ENCODE measurements around the gene AGAP3. TPM values are rescaled to one million over a fixed set of nuclear protein-coding genes. Genes with fewer than 3 reads are reported as not detected.

AGAP3 gene
- total RNA-seq, 1 donor from 2014 or later, result 54.7 TPM

- DNase-seq (ENCODE audit: low spot score) (no peak), ATAC-seq (no peak)
Measured at GRCh38 chr7:151150388-151150787, 64.1 kb downstream of the AGAP3 start.

- DNase-seq (ENCODE audit: low spot score) (no peak), ATAC-seq (no peak)
Measured at GRCh38 chr7:151152643-151153513, 66.6 kb downstream of the AGAP3 start.

- no peak for ATAC-seq
- DNase-seq (ENCODE audit: low spot score), result no peak
Measured at GRCh38 chr7:151157645-151158329, 71.5 kb downstream of the AGAP3 start.

GRCh38 chr7:151161757-151162156, 75.5 kb downstream of the AGAP3 start:
- DNase-seq (ENCODE audit: low spot score), result no peak
- no peak for ATAC-seq

GRCh38 chr7:151166629-151167196, 80.4 kb downstream of the AGAP3 start:
- no peak for ATAC-seq
- DNase-seq (ENCODE audit: low spot score), result no peak

- DNase-seq (ENCODE audit: low spot score), result no peak
- ATAC-seq, result peak; percentile 64
Measured at GRCh38 chr7:151167197-151167961, 81.1 kb downstream of the AGAP3 start, which contains the start of gene GBX1. Gene GBX1, minus strand, starts transcription at chr7:151167694. Its CDS starts 146 bp downstream, at chr7:151167548.

- no peak for DNase-seq (ENCODE audit: low spot score)
- peak; percentile 66 for ATAC-seq
Measured at GRCh38 chr7:151168003-151168786, 81.9 kb downstream of the AGAP3 start.

GRCh38 chr7:151168787-151169162, 82.5 kb downstream of the AGAP3 start:
- ATAC-seq, result no peak
- no peak for DNase-seq (ENCODE audit: low spot score)

- peak; percentile 98 for ATAC-seq
- DNase-seq (ENCODE audit: low spot score), result peak; percentile 79
Measured at GRCh38 chr7:151172273-151173141, 86.2 kb downstream of the AGAP3 start.

- DNase-seq (ENCODE audit: low spot score) (no peak), ATAC-seq (no peak)
Measured at GRCh38 chr7:151173386-151174245, 87.3 kb downstream of the AGAP3 start.

GRCh38 chr7:151174246-151175046, 88.2 kb downstream of the AGAP3 start:
- ATAC-seq, result no peak
- DNase-seq (ENCODE audit: low spot score), result no peak

GRCh38 chr7:151175047-151175792, 88.9 kb downstream of the AGAP3 start:
- ATAC-seq (no peak), DNase-seq (ENCODE audit: low spot score) (no peak)

- no peak for DNase-seq (ENCODE audit: low spot score)
Measured at GRCh38 chr7:151175793-151176311, 89.6 kb downstream of the AGAP3 start.

GRCh38 chr7:151176401-151176800, 90.1 kb downstream of the AGAP3 start:
- ATAC-seq, result no peak
- DNase-seq (ENCODE audit: low spot score), result no peak

More at GRCh38 chr7:151175793-151176311, 89.6 kb downstream of the AGAP3 start:
- ATAC-seq, result no peak

GRCh38 chr7:151177310-151177709, 91.0 kb downstream of the AGAP3 start:
- no peak for DNase-seq (ENCODE audit: low spot score)

GRCh38 chr7:151178236-151178635, 92.0 kb downstream of the AGAP3 start:
- ATAC-seq (no peak), DNase-seq (ENCODE audit: low spot score) (no peak)

More at GRCh38 chr7:151177310-151177709, 91.0 kb downstream of the AGAP3 start:
- no peak for ATAC-seq

Data from left lobe of liver (tissue), 2 donors.